DMS53 treated with DMSO at 0.1 percent for 48 hours (cell line): Measurements from ENCODE around the gene BICRA.
A peak's percentile ranks its signal among the peaks of the same experiment; 100 is the strongest.
"Not testable (repeated sequence)": the region's sequence is repeated elsewhere in the genome, so short reads cannot be mapped to it uniquely, and the experiment has no call there.

ENCODE experiments used
- DNase-seq: peaks from one replicate; lab custom pipeline; 2025; ENCODE audit not compliant: unreplicated experiment; lab: John Stamatoyannopoulos, UW

Gene BICRA

DNA sequence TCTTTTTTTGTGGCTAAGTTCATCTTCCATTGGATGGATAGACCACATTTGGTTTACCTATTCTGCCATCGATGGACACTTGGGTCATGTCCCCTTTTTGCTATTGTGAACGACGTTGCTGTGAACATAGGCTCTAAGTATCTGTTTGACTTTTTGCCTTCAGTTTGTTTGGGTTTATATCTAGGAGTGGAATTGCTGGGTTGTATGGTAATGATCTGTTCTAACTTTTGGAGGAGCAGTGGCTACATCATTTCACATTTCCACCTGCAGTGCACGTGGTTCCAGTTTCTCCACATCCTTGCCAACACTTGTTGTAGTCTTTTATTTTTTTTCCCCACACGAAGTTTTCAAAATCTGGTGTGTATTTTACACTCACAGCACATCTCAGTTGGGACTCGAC, 21.7 kb downstream of the BICRA start:
- DNase-seq: no peak

DNA sequence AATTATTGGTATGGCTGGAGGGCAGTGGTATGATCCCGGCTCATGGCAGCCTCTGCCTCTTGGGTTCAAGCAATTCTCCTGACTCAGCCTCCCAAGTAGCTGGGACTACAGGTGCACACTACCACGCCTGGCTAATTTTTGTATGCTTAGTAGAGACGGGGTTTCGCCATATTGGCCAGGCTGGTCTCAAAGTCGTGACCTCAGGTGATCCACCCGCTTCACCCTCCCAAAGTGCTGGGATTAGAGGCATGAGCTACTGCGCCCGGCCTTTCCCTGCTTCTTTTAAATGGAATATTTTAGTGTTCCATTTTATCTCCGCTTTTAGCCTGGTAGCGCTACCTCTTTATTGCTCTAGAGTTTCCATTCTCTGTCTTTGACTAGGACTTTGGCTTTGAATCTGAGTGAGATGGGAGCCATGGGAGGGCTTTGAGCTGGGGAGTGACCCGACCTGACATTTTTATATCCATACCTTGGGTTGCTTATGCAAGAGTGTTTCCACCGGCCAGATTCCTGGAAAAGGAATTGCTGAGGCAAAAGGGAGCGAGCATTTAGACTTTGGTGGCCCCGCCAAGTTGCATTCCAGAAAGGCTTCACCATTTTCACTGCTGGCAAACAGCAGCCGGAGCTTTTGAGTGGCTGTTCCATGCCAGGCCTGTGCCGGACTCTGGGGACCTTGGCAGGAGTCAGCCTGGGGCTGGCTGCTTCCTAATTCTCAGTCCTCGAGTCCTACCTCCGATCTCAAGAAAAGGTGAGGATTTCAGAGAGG, 22.9 kb downstream of the BICRA start:
- no peak for DNase-seq

DNA sequence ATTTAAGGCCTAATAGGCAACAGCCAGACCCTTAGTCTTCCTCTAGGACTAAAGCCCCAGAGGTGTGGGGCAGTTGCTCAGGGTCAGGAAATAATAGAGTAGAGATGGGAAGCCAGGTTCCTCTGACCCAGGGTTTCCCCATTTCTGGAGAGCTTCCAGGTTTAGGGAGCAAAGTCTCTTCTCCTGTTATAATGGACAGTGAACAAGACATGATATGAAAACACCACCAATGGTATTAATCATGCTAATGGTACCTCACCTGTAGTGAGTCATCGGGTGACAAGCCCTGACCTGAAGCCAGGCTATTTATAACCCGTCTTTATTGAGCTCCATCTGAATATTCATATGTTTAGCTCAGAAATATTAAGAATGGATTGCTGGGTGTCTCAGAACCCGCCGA, 24.6 kb downstream of the BICRA start:
- DNase-seq: peak; percentile 3

DNA sequence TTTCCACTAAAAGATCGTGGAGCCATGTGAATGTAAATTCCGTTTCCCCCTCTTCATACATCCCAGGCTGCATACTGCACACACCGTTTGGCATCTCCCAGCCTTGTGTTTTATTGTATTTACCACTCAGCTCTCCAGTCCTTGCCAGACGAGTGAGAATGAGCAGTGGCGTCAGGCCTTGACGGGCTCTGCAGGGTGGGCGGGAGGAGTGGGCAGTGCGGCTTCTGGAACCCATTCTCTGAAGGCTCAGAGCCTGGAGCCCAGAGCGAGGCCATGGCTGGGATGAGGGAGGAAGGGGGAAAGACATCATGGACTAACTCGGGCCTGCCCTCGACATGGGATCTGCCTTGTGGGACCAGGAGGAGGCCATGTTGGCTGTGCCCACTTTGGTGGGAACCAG, 25.1 kb downstream of the BICRA start:
- DNase-seq: no peak

DNA sequence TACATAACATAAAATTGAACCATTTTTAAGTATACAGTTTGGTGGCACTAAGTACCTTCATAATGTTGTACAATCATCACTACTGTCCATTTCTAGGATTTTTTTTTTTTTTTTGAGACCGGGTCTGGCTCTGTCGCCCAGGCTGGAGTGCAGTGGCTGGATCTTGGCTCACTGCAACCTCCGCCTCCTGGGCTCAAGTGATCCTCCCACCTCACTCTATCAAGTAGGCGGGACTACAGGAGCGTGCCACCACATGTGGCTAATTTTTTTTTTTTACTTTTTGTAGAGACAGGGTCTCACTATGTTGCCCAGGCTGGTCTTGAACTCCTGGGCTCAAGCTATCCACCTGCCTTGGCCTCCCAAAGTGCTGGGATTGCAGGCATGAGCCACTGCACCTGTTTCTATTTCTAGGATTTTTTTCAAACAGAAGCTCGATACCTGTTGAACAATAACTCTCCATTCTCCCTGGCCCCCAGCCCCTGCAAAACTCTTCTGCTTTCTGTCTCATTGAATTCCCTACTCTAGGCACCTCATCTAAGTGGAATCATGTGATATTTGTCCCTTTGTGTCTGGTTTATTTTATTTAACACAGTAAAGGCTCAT, 26.3 kb downstream of the BICRA start:
- not testable (repeated sequence) for DNase-seq

GRCh38 chr19:47637550-47637949, 28.6 kb downstream of the BICRA start:
- DNase-seq: no peak

DNA sequence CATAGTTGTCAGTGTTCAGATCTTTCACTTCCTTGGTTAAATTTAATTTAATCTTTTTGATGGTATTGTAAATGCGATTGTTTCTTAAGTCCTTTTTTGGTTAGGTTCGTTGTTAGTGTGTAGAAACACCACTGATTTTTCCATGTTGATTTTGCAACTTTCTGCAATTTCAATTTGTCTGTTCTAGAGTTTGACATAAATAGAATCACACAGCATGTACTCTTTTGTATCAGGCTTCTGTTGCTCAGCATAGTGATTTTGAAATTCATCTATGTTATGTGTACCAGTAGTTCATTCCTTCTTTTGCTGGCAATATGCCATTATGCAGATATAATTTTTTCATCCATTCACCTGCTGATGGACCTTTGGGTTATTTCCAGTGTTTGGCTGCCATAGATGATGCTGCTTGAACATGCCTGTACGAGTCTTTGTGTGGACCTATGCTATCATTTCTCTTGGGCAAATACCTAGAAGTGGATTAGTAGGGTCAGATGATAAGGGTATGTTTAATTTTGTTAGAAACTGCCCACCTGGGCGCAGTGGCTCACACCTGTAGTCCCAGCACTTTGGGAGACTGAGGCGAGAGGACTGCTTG, 33.1 kb downstream of the BICRA start:
- no peak for DNase-seq

- no peak for DNase-seq
Observed at GRCh38 chr19:47643281-47643680, 34.3 kb downstream of the BICRA start.

DNA sequence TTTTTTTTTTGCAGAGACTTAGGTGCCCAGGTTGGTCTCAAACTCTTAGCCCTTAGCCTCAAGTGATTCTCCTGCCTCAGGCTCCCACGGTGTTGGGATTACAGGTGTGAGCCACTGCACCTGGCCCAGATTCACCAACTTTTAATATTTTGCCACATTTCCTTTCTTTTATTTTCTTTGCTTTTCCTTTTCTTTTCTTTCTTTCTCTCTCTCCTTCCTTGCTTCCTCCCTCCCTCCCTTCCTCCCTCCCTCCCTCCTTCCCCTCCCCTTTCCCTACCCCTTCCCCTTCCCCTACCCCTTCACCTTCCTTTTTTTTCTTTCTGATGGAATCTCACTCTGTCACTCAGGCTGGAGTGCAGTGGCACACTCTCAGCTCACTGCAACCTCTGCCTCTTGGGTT, 35.3 kb downstream of the BICRA start:
- no peak for DNase-seq

DNA sequence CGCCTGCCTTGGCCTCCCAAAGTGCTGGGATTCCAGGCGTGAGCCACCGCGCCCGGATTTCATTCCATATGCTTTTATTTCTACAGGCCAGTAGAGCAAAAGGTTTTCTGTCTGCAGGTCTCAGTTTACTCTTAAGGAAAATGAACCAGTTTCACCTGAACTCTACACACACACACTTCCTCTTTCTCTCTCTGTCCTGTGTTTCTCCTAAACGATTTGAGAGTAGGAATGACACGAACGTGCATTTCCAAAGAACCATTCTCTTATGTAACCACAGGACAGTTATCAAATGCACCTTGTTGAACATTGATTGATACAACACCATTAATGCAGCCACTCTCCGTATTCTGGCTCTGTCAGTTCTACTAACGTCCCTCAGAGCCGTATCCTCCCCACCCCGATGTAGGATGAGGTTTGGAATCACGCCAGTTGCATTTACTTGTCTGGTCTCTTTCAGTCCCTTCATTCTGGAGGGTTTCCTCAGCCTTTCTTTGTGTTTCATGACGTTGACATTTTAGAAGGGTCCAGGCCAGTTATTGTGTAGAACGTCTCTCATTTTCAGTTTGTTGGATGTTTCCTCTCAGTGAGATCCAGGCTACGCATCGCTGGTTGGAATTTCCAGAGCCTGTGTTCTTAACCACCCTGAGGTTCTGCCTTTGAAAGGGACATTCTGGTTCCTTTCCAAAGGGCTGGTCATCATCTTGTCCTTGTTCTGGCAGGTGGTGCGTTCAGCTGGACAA, 36.0 kb downstream of the BICRA start:
- no peak for DNase-seq

DNA sequence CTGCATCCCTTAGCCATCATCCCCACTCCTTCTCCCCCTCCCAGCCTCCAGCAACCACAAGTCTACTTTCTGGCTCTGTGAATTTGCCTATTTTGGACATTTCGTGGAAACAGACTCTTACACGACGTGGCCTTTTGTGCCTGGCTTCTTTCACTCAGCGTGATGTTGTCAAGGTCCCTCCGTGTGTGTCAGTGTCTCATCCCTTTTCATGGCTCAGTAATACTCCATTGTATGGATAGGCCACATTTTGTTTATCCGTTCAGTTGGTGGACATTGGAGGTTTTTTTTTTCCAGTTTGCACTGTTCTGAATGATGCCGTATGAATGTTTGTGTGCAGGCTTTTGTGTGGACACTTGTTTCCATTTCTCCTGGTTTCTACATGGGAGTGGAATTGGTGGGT, 38.0 kb downstream of the BICRA start:
- DNase-seq: no peak

GRCh38 chr19:47649588-47649987, 40.7 kb downstream of the BICRA start:
- no peak for DNase-seq

DNA sequence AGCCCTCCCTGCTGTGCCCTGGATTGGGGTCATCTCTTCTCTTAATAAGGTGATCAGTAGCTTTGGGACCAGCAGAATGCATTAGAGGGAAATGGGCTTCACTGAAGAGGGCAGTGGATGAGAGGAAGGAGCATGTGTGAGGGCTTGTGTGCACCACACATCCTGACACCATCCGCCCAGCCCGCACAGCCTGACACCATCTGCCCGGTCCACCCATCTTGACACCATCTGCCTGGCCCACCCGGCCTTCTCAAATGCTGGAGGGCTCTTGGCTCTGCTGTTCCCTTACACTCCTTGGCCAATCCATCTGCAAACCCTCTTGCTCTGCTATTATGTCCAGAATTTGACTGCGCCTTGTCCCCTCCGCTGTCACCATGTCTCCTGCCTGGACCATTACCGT, 41.8 kb downstream of the BICRA start:
- no peak for DNase-seq

- no peak for DNase-seq
Observed at GRCh38 chr19:47651132-47651531, 42.2 kb downstream of the BICRA start.

DNA sequence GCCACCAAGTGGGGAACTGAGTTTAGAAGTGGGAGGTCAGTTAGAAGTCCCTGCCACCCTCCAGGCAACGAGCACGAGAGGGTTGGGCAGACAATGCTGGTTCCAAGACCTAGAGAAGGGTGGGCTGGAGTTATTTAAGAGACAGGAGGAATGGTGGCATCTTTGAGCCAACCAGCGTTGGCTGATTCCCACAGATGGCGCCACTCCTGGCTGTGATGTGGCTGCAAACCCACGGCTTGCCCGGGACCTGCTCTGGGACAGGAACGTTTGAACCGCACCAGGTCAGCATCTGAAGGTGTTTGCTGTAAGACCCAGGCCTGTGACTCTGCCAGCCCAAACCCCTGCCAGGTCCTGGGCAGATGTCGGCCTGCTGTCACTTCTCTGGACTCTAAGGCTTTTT, 42.8 kb downstream of the BICRA start:
- no peak for DNase-seq

DNA sequence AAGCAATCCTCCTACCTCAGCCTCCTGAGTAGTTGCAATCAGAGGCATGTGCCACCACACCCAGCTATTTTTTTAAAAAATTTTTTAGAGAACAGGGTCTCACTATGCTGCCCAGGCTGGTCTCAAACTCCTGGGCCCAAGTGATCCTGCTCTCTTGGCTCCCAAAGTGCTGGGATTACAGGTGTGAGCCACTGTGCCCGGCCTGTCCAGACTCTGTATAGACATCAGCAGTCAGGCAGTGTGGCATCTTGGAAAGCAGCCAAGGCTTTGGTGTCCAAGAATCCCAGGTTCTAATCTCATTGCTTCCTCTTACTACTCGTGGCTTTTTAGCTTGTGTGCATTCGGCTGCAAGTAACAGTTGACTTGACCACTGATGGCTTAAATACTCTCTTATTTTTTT, 43.4 kb downstream of the BICRA start:
- DNase-seq: no peak

DNA sequence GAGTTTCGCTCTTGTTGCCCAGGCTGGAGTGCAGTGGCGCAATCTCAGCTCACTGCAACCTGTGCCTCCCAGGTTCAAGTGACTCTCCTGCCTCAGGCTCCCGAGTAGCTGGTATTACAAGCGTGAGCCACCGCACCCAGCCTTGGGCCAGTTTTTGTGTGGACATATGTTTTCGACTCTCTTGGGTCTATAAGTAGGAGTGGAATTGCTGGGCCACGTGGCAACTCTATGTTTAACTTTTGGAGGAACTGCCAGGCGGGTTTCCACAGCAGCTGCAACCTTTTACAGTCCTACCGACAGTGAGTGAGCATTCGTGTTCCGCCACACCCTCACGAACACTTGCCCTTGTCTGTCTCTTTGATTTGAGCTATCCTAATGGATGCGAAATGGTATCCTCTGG, 44.9 kb downstream of the BICRA start:
- DNase-seq: no peak

- DNase-seq: no peak
Observed at GRCh38 chr19:47657719-47658118, 48.8 kb downstream of the BICRA start.

GRCh38 chr19:47658431-47659348, 49.8 kb downstream of the BICRA start:
- no peak for DNase-seq

- no peak for DNase-seq
Observed at GRCh38 chr19:47660435-47660832, 51.5 kb downstream of the BICRA start.

- DNase-seq: no peak
Observed at GRCh38 chr19:47661161-47661560, 52.2 kb downstream of the BICRA start.
